Heart left ventricle (tissue), 16 donors: ENCODE measurements around the gene GAR1. TPM values are rescaled to one million over a fixed set of nuclear protein-coding genes. Genes with fewer than 3 reads are reported as not detected.

ENCODE experiments used
- ATAC-seq, 4 donors: fragments of 200-7000 bp; cut with Tn5 transposase; one replicate each; pipeline ENCODE4 v1.9.1; 2020 to 2022; ENCODE audit warnings: moderate library complexity in 4 of 4, mild to moderate bottlenecking in 3 of 4, moderate number of reproducible peaks in 1 of 4
- DNase-seq, 5 donors: peaks; one replicate each; pipeline ENCODE4 v3.0.0-alpha.2; 2020
- H3K27ac ChIP-seq, 12 donors: fragments of 200-600 bp; sonication (generic) in 4 of 12; one replicate each; pipeline versions ENCODE4 v1.5.0 to v1.8.0; 2016 to 2022; ENCODE audit warnings: mild to moderate bottlenecking in 2 of 12
- H3K27me3 ChIP-seq, 9 donors: fragments of 200-600 bp; sonication (generic) in 2 of 9; one replicate each; pipeline versions ENCODE4 v1.5.1 to v1.8.0; 2016 to 2022; ENCODE audit warnings: mild to moderate bottlenecking in 3 of 9
- H3K36me3 ChIP-seq, 9 donors: fragments of 200-600 bp; sonication (generic) in 2 of 9; one replicate each; pipeline versions ENCODE4 v1.5.0 to v1.8.0; 2018 to 2022; ENCODE audit warnings: mild to moderate bottlenecking in 2 of 9
- H3K4me1 ChIP-seq, 12 donors: fragments of 200-600 bp; sonication (generic) in 4 of 12; one replicate each; pipeline versions ENCODE4 v1.5.0 to v1.8.0; 2016 to 2022; ENCODE audit warnings: mild to moderate bottlenecking in 3 of 12
- H3K4me3 ChIP-seq, 12 donors: fragments of 200-600 bp; sonication (generic) in 4 of 12; one replicate each; pipeline versions ENCODE4 v1.5.0 to v1.8.0; 2017 to 2022; ENCODE audit warnings: mild to moderate bottlenecking in 9 of 12, moderate library complexity in 4 of 12
- H3K9me3 ChIP-seq, 12 donors: fragments of 200-600 bp; sonication (generic) in 4 of 12; one replicate each; pipeline versions ENCODE4 v1.5.0 to v1.8.0; 2016 to 2022; ENCODE audit warnings: mild to moderate bottlenecking in 1 of 12
- POLR2A ChIP-seq, 2 donors: fragments of 450-650 bp; IDR thresholded peaks; one replicate each; pipeline ENCODE4 v1.6.1; 2017; ENCODE audit warnings: antibody characterized with exemption in 2 of 2, mild to moderate bottlenecking in 2 of 2, moderate library complexity in 2 of 2
- WGBS, 4 donors: extraction: QIAGEN DNeasy Blood & Tissue Kit in 2 of 4; methylation state at CpG; one replicate each; pipeline versions ENCODE4 v1.1.5 to v1.1.7; 2013 to 2018; 5-methylcytosine and 5-hydroxymethylcytosine counted together
- intact Hi-C, 10 donors: fragments of 100-400 bp; cut with DNase I; formaldehyde crosslinking; loops; one replicate each; pipeline versions ENCODE4 v1.11.1 to v1.14.2; 2022
- polyA plus RNA-seq, 2 donors: library from polyadenylated mRNA; stranded (reverse); fragments of 200-250 nt; gene quantifications; one replicate each; pipeline ENCODE4 v1.2.3, GENCODE V29; 2013
- total RNA-seq, 9 donors: library from RNA; depleted of rRNA in 2 of 9; stranded (reverse); fragments of >200 nt in 2 of 9; fragmentation: NEBNext Ultra II Directional in 3 of 9; extraction: Animal tissue kit (Norgen Biotek cat#: 25700) in 3 of 9; gene quantifications; one replicate each; pipeline versions ENCODE4 v1.1.0 to v1.2.4, GENCODE V29; 2016 to 2023
- TF ChIP-seq, protein P1 (sequence below), 12 donors: fragments of 200-600 bp; sonication (generic) in 4 of 12; IDR thresholded peaks; one replicate each; pipeline versions ENCODE4 v1.5.0 to v1.8.0; 2018 to 2022; ENCODE audit warnings: antibody characterized with exemption in 12 of 12, mild to moderate bottlenecking in 5 of 12
- donor health status: ischemic (EF 13 %, LVEDD 7.1; RV severe dilation, severe dysfunction).
- donor health status: healthy with polysubstance abuse.
- donor health status: DM: no; HTN: yes; CAD: no.
- donor health status: DM: no; HTN: no; CAD: no.
- donor health status: ischemic (EF 25% LVEDD 6.9; RV normal size, moderate dysfunction).
- donor health status: ischemic (EF 25% LVEDD 5.7; RV mildly dilated, moderate dysfunction).
- donor health status: healthy.
- donor health status: DM: yes; HTN: yes; CAD: no.
- donor health status: ischemic (EF 35%, LVEDD 5.7; RV mildly dilated, moderate dysfunction).
- donor health status: nonischemic (EF 11% LVEDD 7.7; RV severe dilation, severe dysfunction).
- donor health status: DM: yes; HTN: yes; CAD: no.
- donor health status: PGD.
- donor health status: ischemic (EF 29% LVEDD 5.4; RV normal size, mild dysfunction).
- donor health status: nonischemic (EF 23%, LVEDD 6.1; RV moderate dilation, normal function).

Gene GAR1
- total and polyA plus RNA-seq, 11 donors = 3.2 to 22.3 (median 8.5) TPM

DNA sequence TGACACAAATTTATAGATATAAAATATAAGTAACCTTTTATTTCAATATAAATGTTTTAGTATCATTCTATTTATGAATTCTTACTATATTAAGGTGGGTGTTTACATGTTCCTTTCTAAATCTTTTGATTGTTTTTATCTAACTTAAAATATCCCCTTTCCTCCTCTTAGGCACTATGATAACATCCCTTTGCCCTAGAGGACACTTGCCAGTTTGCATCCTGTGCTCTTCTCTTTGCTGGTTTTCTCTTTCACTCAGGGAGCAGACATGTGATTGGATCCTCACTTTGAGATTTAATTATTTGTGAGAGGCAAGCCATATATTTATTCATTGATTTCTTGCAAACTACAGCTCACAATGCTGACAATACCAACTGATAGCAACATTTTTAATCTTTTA is 48.6 kb downstream of the GAR1 start:
- no peak for ATAC-seq
- intact Hi-C loops = no loop called here

DNA sequence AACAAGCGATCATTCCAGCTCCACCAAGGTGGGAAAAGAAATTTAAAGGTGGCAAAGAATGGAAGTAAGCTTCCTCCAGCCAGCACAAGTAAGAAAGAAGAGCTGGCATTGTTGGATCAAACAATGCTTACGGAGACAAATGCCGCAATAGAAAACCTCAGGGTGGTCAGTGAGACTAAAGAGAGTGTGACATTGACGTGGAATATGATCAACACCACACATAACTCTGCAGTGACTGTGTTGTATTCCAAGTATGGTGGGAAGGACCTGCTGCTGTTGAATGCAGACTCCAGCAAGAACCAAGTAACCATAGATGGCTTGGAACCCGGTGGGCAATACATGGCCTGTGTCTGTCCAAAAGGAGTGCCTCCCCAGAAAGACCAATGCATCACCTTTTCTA is 54.5 kb downstream of the GAR1 start:
- Histone ChIP-seq H3K27me3 (no peaks in the 10 kb centered on the region), H3K36me3 (no peaks in the 10 kb centered on the region), H3K27ac (no peak overlapping the region), H3K9me3 (no peaks in the 10 kb centered on the region), H3K4me3 (no peak overlapping the region), H3K4me1 (no peaks in the 10 kb centered on the region)
- DNase-seq (no peak), ATAC-seq (no peak)
- TF ChIP-seq POLR2A (IDR thresholded peaks at IDR 0.05) = no peak
- TF ChIP-seq, protein P1, sequence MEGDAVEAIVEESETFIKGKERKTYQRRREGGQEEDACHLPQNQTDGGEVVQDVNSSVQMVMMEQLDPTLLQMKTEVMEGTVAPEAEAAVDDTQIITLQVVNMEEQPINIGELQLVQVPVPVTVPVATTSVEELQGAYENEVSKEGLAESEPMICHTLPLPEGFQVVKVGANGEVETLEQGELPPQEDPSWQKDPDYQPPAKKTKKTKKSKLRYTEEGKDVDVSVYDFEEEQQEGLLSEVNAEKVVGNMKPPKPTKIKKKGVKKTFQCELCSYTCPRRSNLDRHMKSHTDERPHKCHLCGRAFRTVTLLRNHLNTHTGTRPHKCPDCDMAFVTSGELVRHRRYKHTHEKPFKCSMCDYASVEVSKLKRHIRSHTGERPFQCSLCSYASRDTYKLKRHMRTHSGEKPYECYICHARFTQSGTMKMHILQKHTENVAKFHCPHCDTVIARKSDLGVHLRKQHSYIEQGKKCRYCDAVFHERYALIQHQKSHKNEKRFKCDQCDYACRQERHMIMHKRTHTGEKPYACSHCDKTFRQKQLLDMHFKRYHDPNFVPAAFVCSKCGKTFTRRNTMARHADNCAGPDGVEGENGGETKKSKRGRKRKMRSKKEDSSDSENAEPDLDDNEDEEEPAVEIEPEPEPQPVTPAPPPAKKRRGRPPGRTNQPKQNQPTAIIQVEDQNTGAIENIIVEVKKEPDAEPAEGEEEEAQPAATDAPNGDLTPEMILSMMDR (IDR thresholded peaks at IDR 0.05) = no peak
- WGBS, 4 donors = 94 to 96% (median 95%) methylated on average over 5 of the region's 5 CpGs
- intact Hi-C loops = no loop called here

More for the DNA sequence above, 48.6 kb downstream of the GAR1 start:
- H3K9me3 ChIP-seq = peaks cover 0 to 14% (median 0%) of the 10 kb centered on the region in 12 donors
- no peaks in the 10 kb centered on the region for H3K27me3 ChIP-seq
- no peak overlapping the region for H3K4me3 ChIP-seq
- no peak overlapping the region for H3K27ac ChIP-seq
- TF ChIP-seq POLR2A (IDR thresholded peaks at IDR 0.05) = no peak
- TF ChIP-seq, protein P1 (IDR thresholded peaks at IDR 0.05) = no peak
- H3K4me1 ChIP-seq = no peaks in the 10 kb centered on the region
- no peak for DNase-seq
- no peaks in the 10 kb centered on the region for H3K36me3 ChIP-seq

DNA sequence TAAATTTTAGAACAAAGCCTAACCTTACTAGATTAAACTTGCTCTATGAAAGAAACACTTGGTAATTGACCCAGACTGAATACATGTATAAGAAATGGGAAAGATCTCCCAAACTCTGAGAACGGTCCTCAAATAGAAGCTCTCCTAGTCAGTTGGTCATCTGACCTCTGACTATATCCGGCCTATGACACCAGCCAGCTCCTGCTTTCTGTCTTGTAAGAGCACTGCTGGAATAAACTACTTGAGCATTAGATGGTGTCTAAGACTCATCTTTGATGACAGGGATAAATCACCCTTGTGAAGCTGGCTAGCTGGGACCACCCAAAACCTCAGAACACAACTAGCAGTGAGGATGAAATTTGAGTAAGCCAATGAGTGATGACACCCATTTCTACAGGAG is 56.5 kb downstream of the GAR1 start:
- intact Hi-C loops = no loop called here
- Histone ChIP-seq H3K27ac (no peak overlapping the region), H3K27me3 (no peaks in the 10 kb centered on the region), H3K4me1 (no peaks in the 10 kb centered on the region), H3K36me3 (no peaks in the 10 kb centered on the region), H3K9me3 (no peaks in the 10 kb centered on the region), H3K4me3 (no peak overlapping the region)
- ATAC-seq (no peak), DNase-seq (no peak)
- WGBS, 4 donors = 82 to 91% (median 86%) methylated on average over 2 of the region's 2 CpGs
- no peak for TF ChIP-seq POLR2A (IDR thresholded peaks at IDR 0.05)
- TF ChIP-seq, protein P1 (IDR thresholded peaks at IDR 0.05) = no peak

DNA sequence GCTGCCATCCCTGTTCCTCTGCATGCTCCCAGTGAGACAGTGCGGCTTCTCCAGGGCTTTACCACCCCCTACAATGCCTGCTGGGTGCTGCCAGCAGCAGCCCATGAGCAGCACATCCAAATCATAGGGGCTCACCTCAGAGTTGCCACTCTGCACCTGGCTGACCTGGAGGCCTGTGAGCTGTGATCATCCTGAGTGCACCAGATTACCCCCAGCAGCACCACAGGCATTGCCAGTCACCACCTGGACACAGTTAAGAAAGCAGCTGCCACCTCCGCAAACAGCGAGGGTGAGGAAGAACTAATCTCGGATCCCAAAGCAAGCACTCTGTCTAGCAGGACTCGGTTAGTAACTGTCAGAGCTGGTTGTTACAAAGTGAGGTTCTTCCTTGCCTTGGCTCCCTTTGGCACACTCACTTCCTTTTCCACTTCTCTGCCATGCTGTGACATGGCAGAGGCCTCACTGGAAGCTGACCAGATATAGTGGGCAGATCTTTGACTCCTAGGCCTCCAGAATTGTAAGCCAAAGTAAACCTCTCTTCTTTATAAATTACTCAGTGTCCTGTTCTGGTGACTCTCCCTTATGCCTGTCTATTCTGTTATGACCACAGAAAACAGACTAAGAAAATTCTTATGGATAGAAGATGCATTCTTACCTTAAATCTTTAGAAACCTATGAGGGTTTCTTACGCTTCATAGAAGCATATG is 57.5 kb downstream of the GAR1 start:
- Histone ChIP-seq H3K4me1 (no peaks in the 10 kb centered on the region), H3K36me3 (no peaks in the 10 kb centered on the region), H3K27me3 (no peaks in the 10 kb centered on the region), H3K4me3 (no peak overlapping the region), H3K9me3 (no peaks in the 10 kb centered on the region), H3K27ac (no peak overlapping the region)
- intact Hi-C loops = no loop called here
- ATAC-seq (no peak), DNase-seq (no peak)
- TF ChIP-seq, protein P1 (IDR thresholded peaks at IDR 0.05) = no peak
- no peak for TF ChIP-seq POLR2A (IDR thresholded peaks at IDR 0.05)
- WGBS, 4 donors = 95 to 98% (median 97%) methylated on average over 6 of the region's 6 CpGs
